HEK293T (cell line): ENCODE data around the gene IRF8.
"Not testable (repeated sequence)": the region's sequence is repeated elsewhere in the genome, so short reads cannot be mapped to it uniquely, and the experiment has no call there.

Source experiments
- CTCF ChIA-PET: fragments of 350-600 bp; formaldehyde crosslinking; extraction: SDS; loops from one replicate; lab custom pipeline; 2021; ENCODE audit warnings: antibody characterized with exemption, inconsistent platforms; lab: Yijun Ruan, JAX
- POLR2A ChIA-PET: fragments of 350-600 bp; formaldehyde crosslinking; extraction: SDS; loops from one replicate; lab custom pipeline; 2020; ENCODE audit warnings: antibody characterized with exemption, inconsistent platforms; lab: Yijun Ruan, JAX
- DNase-seq: peaks from one replicate; pipeline ENCODE4 v3.0.0; 2012; ENCODE audit warnings: mixed read lengths; ENCODE audit errors: extremely low spot score
- ARNT ChIP-seq: fragments of 450-650 bp; IDR thresholded peaks from 2 replicates; pipeline ENCODE4 v1.6.1; 2017; ENCODE audit warnings: mild to moderate bottlenecking
- BHLHE40 ChIP-seq: fragments of 450-650 bp; IDR thresholded peaks from 2 replicates; pipeline ENCODE4 v1.6.1; 2016; ENCODE audit warnings: mild to moderate bottlenecking, moderate library complexity, borderline replicate concordance
- CTBP1 ChIP-seq: fragments of 450-650 bp; IDR thresholded peaks from 2 replicates; pipeline ENCODE4 v1.6.1; 2016; ENCODE audit warnings: borderline replicate concordance
- ELF4 ChIP-seq: fragments of 450-650 bp; IDR thresholded peaks from 2 replicates; pipeline ENCODE4 v1.6.1; 2017; ENCODE audit warnings: antibody characterized with exemption
- FOXA1 ChIP-seq: fragments of 450-650 bp; IDR thresholded peaks from 2 replicates; pipeline ENCODE4 v1.6.1; 2016; ENCODE audit warnings: mild to moderate bottlenecking
- FOXK2 ChIP-seq: fragments of 450-650 bp; IDR thresholded peaks from 2 replicates; pipeline ENCODE4 v1.6.1; 2016; ENCODE audit warnings: mild to moderate bottlenecking
- FOXM1 ChIP-seq: fragments of 450-650 bp; IDR thresholded peaks from 2 replicates; pipeline ENCODE4 v1.6.1; 2017; ENCODE audit warnings: mild to moderate bottlenecking, borderline replicate concordance
- HDGF ChIP-seq: fragments of 450-650 bp; IDR thresholded peaks from 2 replicates; pipeline ENCODE4 v1.6.1; 2017; ENCODE audit warnings: antibody characterized with exemption, borderline replicate concordance
- L3MBTL2 ChIP-seq: fragments of 450-650 bp; conservative IDR thresholded peaks from 2 replicates; pipeline ENCODE4 v1.6.1; 2016; ENCODE audit warnings: mild to moderate bottlenecking
- LEF1 ChIP-seq: fragments of 450-650 bp; IDR thresholded peaks from 2 replicates; pipeline ENCODE4 v1.6.1; 2017; ENCODE audit warnings: mild to moderate bottlenecking, borderline replicate concordance
- NFRKB ChIP-seq: fragments of 450-650 bp; IDR thresholded peaks from 2 replicates; pipeline ENCODE4 v1.6.1; 2016; ENCODE audit warnings: mild to moderate bottlenecking, moderate library complexity
- SP1 ChIP-seq: fragments of 450-650 bp; IDR thresholded peaks from 2 replicates; pipeline ENCODE4 v1.6.1; 2017
- SUZ12 ChIP-seq: fragments of 450-650 bp; IDR thresholded peaks from 2 replicates; pipeline ENCODE4 v1.6.1; 2016; ENCODE audit warnings: mild to moderate bottlenecking
- TARDBP ChIP-seq: fragments of 450-650 bp; IDR thresholded peaks from 2 replicates; pipeline ENCODE4 v1.6.1; 2016
- ZNF384 ChIP-seq: fragments of 450-650 bp; IDR thresholded peaks from 2 replicates; pipeline ENCODE4 v1.6.1; 2016
- TF ChIP-seq, protein P1 (sequence below): fragments of 450-650 bp; IDR thresholded peaks from 2 replicates; pipeline ENCODE4 v1.6.1; 2016

IRF8 gene

DNA sequence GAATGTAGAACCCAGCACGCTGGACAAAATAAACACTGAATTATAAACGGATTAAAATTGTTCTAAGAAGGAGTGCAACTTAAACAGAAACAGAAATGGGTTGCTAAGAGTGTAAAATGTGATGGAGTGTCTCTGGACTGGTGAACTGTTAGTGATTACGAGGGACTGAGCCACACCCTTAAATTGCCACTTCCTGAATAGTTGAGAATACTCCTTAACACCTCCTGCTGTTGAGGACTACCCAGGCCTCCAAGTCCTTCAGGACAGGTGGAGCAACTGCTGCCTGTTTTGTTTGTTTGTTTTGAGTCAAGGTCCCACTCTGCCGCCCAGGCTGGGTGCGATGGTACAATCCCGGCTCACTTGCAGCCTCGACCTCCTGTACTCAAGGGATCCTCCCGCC lies 25.8 kb upstream of the IRF8 start:
- POLR2A ChIA-PET: no interaction called here

DNA sequence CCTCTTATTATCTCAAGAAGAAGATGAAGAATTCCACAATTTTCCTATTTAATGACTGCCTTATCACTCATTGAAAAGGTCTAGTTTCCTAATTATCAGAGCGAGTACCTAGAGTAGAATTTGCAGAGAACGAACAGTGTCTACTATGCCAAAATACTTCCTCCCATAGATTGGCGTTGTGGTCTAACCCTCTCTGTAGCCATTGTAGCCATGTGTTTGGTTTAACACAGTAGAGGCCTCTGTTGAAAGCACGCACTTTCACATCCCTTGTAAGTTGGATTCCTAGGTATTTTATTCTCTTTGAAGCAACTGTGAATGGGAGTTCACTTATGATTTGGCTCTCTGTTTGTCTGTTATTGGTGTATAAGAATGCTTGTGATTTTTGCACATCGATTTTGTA lies 24.9 kb upstream of the IRF8 start:
- POLR2A ChIA-PET: not testable (repeated sequence)

More for the DNA sequence above, 25.8 kb upstream of the IRF8 start:
- CTCF ChIA-PET: no interaction called here
- DNase-seq: no peak
- TF ChIP-seq L3MBTL2 (no peak), SP1 (no peak), FOXK2 (no peak), HDGF (no peak), FOXM1 (no peak), NFRKB (no peak), ZNF384 (no peak), CTBP1 (no peak), ELF4 (no peak)

GRCh38 chr16:85878407-85878806 lies 20.6 kb upstream of the IRF8 start:
- ChIA-PET POLR2A (no interaction called here), CTCF (no interaction called here)
- DNase-seq: no peak
- no peak for TF ChIP-seq LEF1
- TF ChIP-seq FOXK2: no peak
- TF ChIP-seq ZNF384: no peak
- no peak for TF ChIP-seq FOXM1
- no peak for TF ChIP-seq CTBP1
- no peak for TF ChIP-seq FOXA1
- no peak for TF ChIP-seq HDGF
- no peak for TF ChIP-seq SUZ12
- no peak for TF ChIP-seq ELF4
- TF ChIP-seq ARNT: no peak
- TF ChIP-seq BHLHE40: no peak
- no peak for TF ChIP-seq TARDBP
- no peak for TF ChIP-seq L3MBTL2
- TF ChIP-seq NFRKB: no peak
- TF ChIP-seq, protein P1, sequence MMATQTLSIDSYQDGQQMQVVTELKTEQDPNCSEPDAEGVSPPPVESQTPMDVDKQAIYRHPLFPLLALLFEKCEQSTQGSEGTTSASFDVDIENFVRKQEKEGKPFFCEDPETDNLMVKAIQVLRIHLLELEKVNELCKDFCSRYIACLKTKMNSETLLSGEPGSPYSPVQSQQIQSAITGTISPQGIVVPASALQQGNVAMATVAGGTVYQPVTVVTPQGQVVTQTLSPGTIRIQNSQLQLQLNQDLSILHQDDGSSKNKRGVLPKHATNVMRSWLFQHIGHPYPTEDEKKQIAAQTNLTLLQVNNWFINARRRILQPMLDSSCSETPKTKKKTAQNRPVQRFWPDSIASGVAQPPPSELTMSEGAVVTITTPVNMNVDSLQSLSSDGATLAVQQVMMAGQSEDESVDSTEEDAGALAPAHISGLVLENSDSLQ: no peak
- TF ChIP-seq SP1: no peak

More for the DNA sequence above, 24.9 kb upstream of the IRF8 start:
- DNase-seq, CTCF ChIA-PET: not testable (repeated sequence)

GRCh38 chr16:85878875-85879274 lies 20.1 kb upstream of the IRF8 start:
- TF ChIP-seq SUZ12: no peak
- TF ChIP-seq FOXA1: no peak
- no peak for TF ChIP-seq L3MBTL2
- no peak for TF ChIP-seq LEF1
- TF ChIP-seq TARDBP: no peak
- no peak for TF ChIP-seq CTBP1
- TF ChIP-seq ELF4: no peak
- CTCF ChIA-PET: no interaction called here
- POLR2A ChIA-PET: no interaction called here
- DNase-seq: no peak

DNA sequence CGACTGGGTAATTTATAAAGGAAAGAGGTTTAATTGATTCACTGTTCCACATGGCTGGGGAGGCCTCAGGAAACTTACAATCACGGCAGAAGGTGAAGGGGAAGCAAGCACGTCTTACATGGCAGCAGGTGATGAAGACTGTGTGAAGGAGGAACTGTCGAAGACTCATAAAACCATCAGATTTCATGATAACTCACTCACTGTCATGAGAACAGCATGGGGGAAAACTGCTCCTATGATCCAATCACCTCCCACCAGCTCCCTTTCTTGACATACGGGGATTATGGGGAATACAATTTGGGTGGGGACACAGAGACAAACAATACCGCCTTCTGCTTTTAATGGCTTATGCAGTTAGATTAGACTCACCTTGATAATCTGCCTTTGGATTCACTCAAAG lies 19.4 kb upstream of the IRF8 start:
- ChIA-PET POLR2A (no interaction called here), CTCF (no interaction called here)
- no peak for DNase-seq
- TF ChIP-seq L3MBTL2 (no peak), ARNT (no peak), HDGF (no peak), ZNF384 (no peak), TARDBP (no peak), LEF1 (no peak)
- TF ChIP-seq, protein P1: no peak

- TF ChIP-seq ELF4 (no peak), FOXA1 (no peak), FOXM1 (no peak), SUZ12 (no peak), ZNF384 (no peak), TARDBP (no peak), ARNT (no peak), FOXK2 (no peak), BHLHE40 (no peak)
- TF ChIP-seq, protein P1: no peak
Measured at GRCh38 chr16:85879975-85880831, 18.8 kb upstream of the IRF8 start.

GRCh38 chr16:85880861-85881260 lies 18.1 kb upstream of the IRF8 start:
- ChIA-PET CTCF (no interaction called here), POLR2A (no interaction called here)
- DNase-seq: no peak
- TF ChIP-seq FOXA1: no peak
- TF ChIP-seq TARDBP: no peak
- TF ChIP-seq SP1: no peak
- TF ChIP-seq SUZ12: no peak
- TF ChIP-seq HDGF: no peak
- TF ChIP-seq ELF4: no peak
- TF ChIP-seq FOXK2: no peak
- TF ChIP-seq CTBP1: no peak
- TF ChIP-seq ZNF384: no peak

More at GRCh38 chr16:85879975-85880831, 18.8 kb upstream of the IRF8 start:
- POLR2A ChIA-PET: no interaction called here
- no peak for DNase-seq
- CTCF ChIA-PET: no interaction called here
